Gastrocnemius medialis (tissue), 4 donors: Measurements from ENCODE around the gene PCNX3.

Experiments
- CTCF ChIP-seq, 5 experiments: fragments of 450-650 bp in 3 of 5; fragments of 200-600 bp in 2 of 5; sonication (generic) in 2 of 5; IDR thresholded peaks in 4 of 5; conservative IDR thresholded peaks in 1 of 5; 1 replicate in 4 of 5; 2 replicates in 1 of 5; pipeline ENCODE4 v1.5.1; 2016 to 2019; ENCODE audit warnings: antibody characterized with exemption in 5 of 5, mild to moderate bottlenecking in 3 of 5, moderate library complexity in 3 of 5
- POLR2A ChIP-seq, 2 donors: fragments of 450-650 bp; IDR thresholded peaks; one replicate each; pipeline ENCODE4 v1.6.1; 2017; ENCODE audit warnings: antibody characterized with exemption in 2 of 2, mild to moderate bottlenecking in 2 of 2, moderate library complexity in 2 of 2

GRCh38 chr11:65615950-65616574 is 486 bp downstream of the PCNX3 start:
- TF ChIP-seq CTCF (IDR thresholded peaks at IDR 0.05 in 4 of 5, conservative IDR thresholded peaks at IDR 0.05 in 1 of 5) (no peak), POLR2A (IDR thresholded peaks at IDR 0.05) (no peak)
